ENCODE results near the gene MNS1. TPM values are rescaled to one million over a fixed set of nuclear protein-coding genes. Genes with fewer than 3 reads are reported as not detected.

The MNS1 gene
- 1.5 TPM in 2 replicates for total RNA-seq (2022)
- Bru-seq, nascent RNA, result percentile 37 among the genes with signal in this experiment
- percentile 32 among the genes with signal in this experiment for BruChase-seq, experiment 1, labeled RNA remaining after a 6-hour chase
- percentile 28 among the genes with signal in this experiment for BruChase-seq, experiment 2, labeled RNA remaining after a 2-hour chase
- long read RNA-seq, transcript MNS1-201 (10 exons, 2,023 nt), result major isoform, 8 of 10 reads
- long read RNA-seq, partial matches to known transcripts, result 0 of 10 reads
- long read RNA-seq, other reads (novel, unspliced or antisense), result 2 of 10 reads

GRCh38 chr15:56464893-56465520 is at the start of gene MNS1:
Gene MNS1, minus strand, starts transcription at chr15:56465137. Its CDS starts 165 bp downstream, at chr15:56464972.
- Mint-ChIP-seq H3K36me3 (ENCODE audit: insufficient read depth, unreplicated experiment) (peaks cover 7% of the 10 kb centered on the region), H3K9me3 (ENCODE audit: unreplicated experiment) (no peaks in the 10 kb centered on the region), H3K27me3 (ENCODE audit: insufficient read depth, unreplicated experiment) (peaks cover 21% of the 10 kb centered on the region), H3K27ac (ENCODE audit: low read depth, unreplicated experiment) (peak within 1 kb of the TSS; percentile 95), H3K4me1 (ENCODE audit: insufficient read depth, unreplicated experiment) (peaks cover 9% of the 10 kb centered on the region), H3K4me3 (ENCODE audit: unreplicated experiment) (peak within 1 kb of the TSS; percentile 91)
- no TSS peak for BruUV-seq (replicated peaks)
- ChIA-PET CTCF (no interaction called here), POLR2A (interaction anchor here (0.5 to 1.6 kb wide), 4 partner anchors 12 to 305 kb away, joined by 3 to 4 read pairs (median 4); partner anchors contain the start of gene ZNF280D)
- DNase-seq (ENCODE audit: unreplicated experiment), result peak; percentile 92
- no peak for TF ChIP-seq CTCF (IDR thresholded peaks at IDR 0.05; ENCODE audit: unreplicated experiment)
- intact Hi-C loops (cut with micrococcal nuclease), result no loop called here

- DNase-seq (ENCODE audit: unreplicated experiment), result peak; percentile 71
- Mint-ChIP-seq H3K27me3 (ENCODE audit: insufficient read depth, unreplicated experiment) (peaks cover 14% of the 10 kb centered on the region), H3K36me3 (ENCODE audit: insufficient read depth, unreplicated experiment) (no peaks in the 10 kb centered on the region), H3K4me3 (ENCODE audit: unreplicated experiment) (no peak overlapping the region), H3K4me1 (ENCODE audit: insufficient read depth, unreplicated experiment) (peaks cover 5% of the 10 kb centered on the region), H3K27ac (ENCODE audit: low read depth, unreplicated experiment) (no peak overlapping the region), H3K9me3 (ENCODE audit: unreplicated experiment) (no peaks in the 10 kb centered on the region)
- intact Hi-C loops (cut with micrococcal nuclease), result loop anchor here (1.0 to 10.0 kb wide), 9 partner anchors 324 to 1046 kb away; no protein-coding TSS in a partner anchor
- TF ChIP-seq CTCF (IDR thresholded peaks at IDR 0.05; ENCODE audit: unreplicated experiment), result peak; percentile 64
- ChIA-PET POLR2A (no interaction called here), CTCF (interaction anchor here (0.6 to 1.5 kb wide), 15 partner anchors 8 to 805 kb away, joined by 3 to 6 read pairs (median 3); partner anchors contain the start of gene ZNF280D)
- no TSS peak for BruUV-seq (replicated peaks)
These were observed 31.7 kb upstream of the MNS1 start for GRCh38 chr15:56496635-56497034.

GRCh38 chr15:56495533-56495932 is 30.6 kb upstream of the MNS1 start:
- Mint-ChIP-seq H3K4me3 (ENCODE audit: unreplicated experiment) (no peak overlapping the region), H3K27me3 (ENCODE audit: insufficient read depth, unreplicated experiment) (peaks cover 10% of the 10 kb centered on the region), H3K9me3 (ENCODE audit: unreplicated experiment) (no peaks in the 10 kb centered on the region), H3K27ac (ENCODE audit: low read depth, unreplicated experiment) (no peak overlapping the region), H3K4me1 (ENCODE audit: insufficient read depth, unreplicated experiment) (peaks cover 5% of the 10 kb centered on the region), H3K36me3 (ENCODE audit: insufficient read depth, unreplicated experiment) (no peaks in the 10 kb centered on the region)
- no TSS peak for BruUV-seq (replicated peaks)
- ChIA-PET POLR2A (interaction anchor here (0.9 kb wide), 1 partner anchor 238 kb away, joined by 4 read pairs; the partner anchor contains the start of gene ZNF280D), CTCF (interaction anchor here (0.5 to 1.0 kb wide), 7 partner anchors 11 to 1028 kb away, joined by 3 to 5 read pairs (median 3); no protein-coding TSS in a partner anchor)
- intact Hi-C loops (cut with micrococcal nuclease), result loop anchor here (5.0 to 10.0 kb wide), 2 partner anchors 839 to 1047 kb away; no protein-coding TSS in a partner anchor
- TF ChIP-seq CTCF (IDR thresholded peaks at IDR 0.05; ENCODE audit: unreplicated experiment), result no peak
- DNase-seq (ENCODE audit: unreplicated experiment), result no peak

GRCh38 chr15:56495053-56495452 is 30.1 kb upstream of the MNS1 start:
- H3K27ac Mint-ChIP-seq (ENCODE audit: low read depth, unreplicated experiment), result no peak overlapping the region
- no peak for TF ChIP-seq CTCF (IDR thresholded peaks at IDR 0.05; ENCODE audit: unreplicated experiment)
- intact Hi-C loops (cut with micrococcal nuclease), result loop anchor here (5.0 to 10.0 kb wide), 2 partner anchors 840 to 1047 kb away; no protein-coding TSS in a partner anchor
- H3K27me3 Mint-ChIP-seq (ENCODE audit: insufficient read depth, unreplicated experiment), result peaks cover 6% of the 10 kb centered on the region
- ChIA-PET CTCF (interaction anchor here (0.5 to 1.5 kb wide), 11 partner anchors 10 to 1029 kb away, joined by 3 to 12 read pairs (median 3); partner anchors contain the start of gene TCF12), POLR2A (interaction anchor here (0.9 kb wide), 1 partner anchor 238 kb away, joined by 4 read pairs; the partner anchor contains the start of gene ZNF280D)
- no peaks in the 10 kb centered on the region for H3K36me3 Mint-ChIP-seq (ENCODE audit: insufficient read depth, unreplicated experiment)
- no peak overlapping the region for H3K4me3 Mint-ChIP-seq (ENCODE audit: unreplicated experiment)
- no peaks in the 10 kb centered on the region for H3K9me3 Mint-ChIP-seq (ENCODE audit: unreplicated experiment)
- DNase-seq (ENCODE audit: unreplicated experiment), result no peak
- peaks cover 5% of the 10 kb centered on the region for H3K4me1 Mint-ChIP-seq (ENCODE audit: insufficient read depth, unreplicated experiment)
- BruUV-seq (replicated peaks), result no TSS peak
